Stimulated activated CD4-positive, alpha-beta T cell treated with anti-CD3 and anti-CD28 coated beads, Interleukin-4, amount 100 ng/mL, for 1 hour (primary cell): Measurements from ENCODE around the gene SCFD2.
"Not testable (repeated sequence)": the region's sequence is repeated elsewhere in the genome, so short reads cannot be mapped to it uniquely, and the experiment has no call there.

Experiments
- DNase-seq: peaks from one replicate; pipeline ENCODE4 v3.0.0-alpha.2; 2020

The SCFD2 gene

GRCh38 chr4:53007024-53007423 is 358.8 kb downstream of the SCFD2 start:
- DNase-seq = no peak

GRCh38 chr4:53005808-53006207 is 360.1 kb downstream of the SCFD2 start:
- no peak for DNase-seq

DNA sequence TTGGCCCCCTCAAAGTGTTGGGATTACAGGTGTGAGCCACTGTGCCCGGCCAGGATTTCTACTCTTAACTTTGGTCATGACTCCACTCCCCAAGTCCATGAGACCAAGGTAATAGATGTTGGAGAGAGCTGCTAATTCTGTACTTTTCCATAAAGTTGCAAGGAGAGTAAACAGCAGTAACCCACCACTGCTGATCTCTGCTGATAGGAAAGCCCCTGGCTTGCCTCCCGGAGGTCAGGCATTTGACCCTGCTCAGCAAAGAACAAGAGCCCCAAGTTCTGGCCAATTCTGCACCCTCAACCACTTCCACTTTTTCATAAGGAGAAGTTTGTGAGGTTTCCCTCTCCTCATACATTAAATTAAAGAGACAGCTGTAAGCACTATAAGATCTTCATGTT is 360.7 kb downstream of the SCFD2 start:
- no peak for DNase-seq

DNA sequence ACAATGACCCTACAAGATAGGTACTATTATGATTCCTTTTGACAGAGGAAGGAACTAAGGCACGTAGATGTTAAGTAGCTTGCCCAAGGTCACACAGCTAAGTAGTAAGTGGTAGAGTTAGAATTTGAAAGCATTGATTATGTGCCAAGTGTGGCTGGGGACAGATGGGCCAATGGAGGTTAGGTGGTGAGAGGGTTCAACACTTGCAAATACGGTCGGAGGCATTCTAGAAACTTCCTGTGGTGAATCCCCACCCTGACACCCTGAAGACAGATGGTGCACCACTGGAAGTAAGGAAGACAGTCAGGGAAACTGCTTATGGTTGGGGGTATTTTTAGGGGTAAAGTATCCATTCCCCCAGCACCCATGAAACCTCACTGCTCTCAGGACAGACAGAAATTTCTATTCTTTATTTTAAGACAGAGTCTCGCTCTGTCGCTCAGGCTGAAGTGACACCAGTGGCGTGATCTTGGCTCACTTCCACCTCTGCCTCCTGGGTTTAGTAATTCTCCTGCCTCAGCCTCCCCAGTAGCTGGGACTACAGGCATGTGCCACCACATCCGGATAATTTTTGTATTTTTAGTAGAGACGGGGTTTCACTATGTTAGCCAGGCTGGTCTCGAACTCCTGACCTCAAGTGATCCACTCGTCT is 361.2 kb downstream of the SCFD2 start:
- DNase-seq = no peak

DNA sequence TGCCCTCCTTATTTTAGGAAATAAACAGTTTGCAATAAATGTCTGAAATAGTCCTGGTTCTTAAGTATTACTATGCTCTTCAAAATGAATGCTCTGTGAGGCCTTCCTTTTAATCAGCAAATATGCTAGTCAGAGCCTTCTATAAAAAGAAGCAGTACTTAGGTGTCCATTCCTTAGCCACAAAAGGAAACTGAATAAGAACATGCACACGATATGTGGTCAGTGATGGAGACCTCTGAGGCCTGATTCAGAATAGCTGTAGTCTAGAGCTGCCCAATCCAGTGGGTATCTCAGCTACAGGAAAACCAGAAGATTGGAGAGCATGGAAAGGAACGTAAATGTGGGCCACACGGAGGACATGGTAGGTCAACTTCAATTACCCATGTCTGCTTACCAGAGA is 361.9 kb downstream of the SCFD2 start:
- DNase-seq = no peak

- no peak for DNase-seq
These were observed 365.3 kb downstream of the SCFD2 start for GRCh38 chr4:53000560-53000959.

DNA sequence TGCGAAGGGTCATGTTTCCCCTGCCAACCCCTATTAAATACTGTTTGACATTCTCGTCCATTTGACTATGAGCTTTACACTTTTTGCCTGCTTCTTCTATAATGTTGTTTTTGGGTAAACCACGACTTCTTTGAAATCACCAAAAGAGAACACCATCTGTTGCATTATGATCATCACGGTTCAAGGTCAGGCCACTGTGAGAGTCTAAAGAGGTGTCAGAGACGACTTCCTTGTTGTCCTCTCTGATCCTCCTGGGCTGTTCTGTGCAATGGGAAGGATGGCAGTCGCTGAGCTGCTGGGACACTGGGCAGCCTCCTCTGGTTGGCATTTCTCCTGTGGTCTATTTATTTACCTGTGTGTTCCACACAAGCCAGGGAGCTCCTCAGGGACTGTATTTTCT is 366.2 kb downstream of the SCFD2 start:
- no peak for DNase-seq

GRCh38 chr4:52998413-52998812 is 367.4 kb downstream of the SCFD2 start:
- no peak for DNase-seq

GRCh38 chr4:52997132-52997416 is 368.8 kb downstream of the SCFD2 start:
- DNase-seq = no peak

DNA sequence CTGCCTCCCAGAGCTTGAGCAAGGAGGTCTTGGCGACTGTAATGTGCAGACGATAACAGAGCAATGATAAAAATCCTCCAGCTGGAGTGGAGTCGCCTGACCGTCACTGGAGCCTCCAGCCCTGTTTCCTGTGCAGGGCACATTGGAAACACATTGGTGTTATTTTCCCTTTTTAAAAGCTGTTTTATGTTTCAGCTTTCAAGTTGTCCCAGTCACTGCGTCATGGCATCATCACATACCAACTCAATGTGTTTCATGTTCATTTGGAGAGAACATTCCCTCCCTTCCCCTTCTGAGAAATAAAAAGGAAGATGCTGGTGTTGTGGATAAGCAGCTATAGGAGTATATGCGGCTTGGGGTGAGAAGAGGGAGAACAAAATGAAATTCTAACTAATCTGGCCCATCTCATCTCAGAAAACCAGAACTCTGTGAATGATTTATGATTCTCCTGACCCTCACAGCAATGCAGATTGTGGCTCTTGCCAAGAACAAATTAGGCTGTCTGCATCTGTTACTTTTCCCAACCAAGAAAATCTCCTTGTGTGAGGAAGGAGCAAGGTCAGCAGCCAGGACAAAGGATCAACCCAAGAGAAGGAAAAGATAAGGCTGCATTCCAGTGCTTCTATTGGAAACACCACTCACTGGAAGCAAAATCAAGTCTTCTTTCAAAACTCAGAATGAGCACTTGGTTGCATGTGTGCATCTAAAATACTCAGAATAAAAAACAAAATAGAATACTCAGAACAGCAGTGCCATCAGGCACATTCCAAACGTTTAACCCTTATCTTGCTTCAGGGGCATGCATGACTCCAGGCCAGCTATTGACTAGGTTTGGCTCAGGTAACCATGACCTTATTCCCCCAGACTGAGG is 369.4 kb downstream of the SCFD2 start:
- no peak for DNase-seq

- no peak for DNase-seq
These were observed 370.4 kb downstream of the SCFD2 start for GRCh38 chr4:52995360-52996030.

DNA sequence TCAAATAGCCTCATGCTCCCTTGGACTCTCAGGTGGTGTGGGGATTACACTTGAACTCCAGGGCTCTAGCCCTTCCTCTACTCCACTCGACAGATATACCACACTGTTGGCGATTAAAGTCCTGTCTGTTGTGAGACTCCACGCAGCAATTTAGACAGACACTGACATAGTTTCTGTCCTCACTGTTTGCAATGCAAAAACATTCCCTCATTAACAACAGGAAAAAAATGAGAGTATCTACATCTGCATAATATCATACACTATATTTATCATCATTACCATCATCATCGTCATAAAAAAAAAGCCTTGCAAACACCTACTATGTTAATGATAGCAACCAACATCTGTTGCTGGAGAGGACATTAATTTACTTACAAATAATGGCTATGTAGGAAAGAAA is 371.3 kb downstream of the SCFD2 start:
- DNase-seq = no peak

- DNase-seq = no peak
These were observed 372.1 kb downstream of the SCFD2 start for GRCh38 chr4:52993771-52994170.

DNA sequence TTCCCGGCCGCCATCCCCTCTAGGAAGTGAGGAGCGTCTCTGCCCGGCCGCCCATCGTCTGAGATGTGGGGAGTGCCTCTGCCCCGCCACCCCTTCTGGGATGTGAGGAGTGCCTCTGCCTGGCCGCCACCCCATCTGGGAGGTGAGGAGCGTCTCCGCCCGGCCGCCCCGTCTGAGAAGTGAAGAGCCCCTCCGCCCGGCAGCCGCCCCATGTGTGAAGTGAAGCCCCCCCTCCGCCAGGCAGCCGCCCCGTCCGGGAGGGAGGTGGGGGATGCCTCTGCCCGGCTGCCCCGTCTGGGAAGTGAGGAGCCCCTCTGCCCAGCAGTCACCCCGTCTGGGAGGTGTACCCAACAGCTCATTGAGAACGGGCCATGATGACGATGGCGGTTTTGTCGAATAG is 373.3 kb downstream of the SCFD2 start:
- not testable (repeated sequence) for DNase-seq

- no peak for DNase-seq
These were observed 374.4 kb downstream of the SCFD2 start for GRCh38 chr4:52991472-52991871.

GRCh38 chr4:52990706-52991105 is 375.2 kb downstream of the SCFD2 start:
- no peak for DNase-seq

DNA sequence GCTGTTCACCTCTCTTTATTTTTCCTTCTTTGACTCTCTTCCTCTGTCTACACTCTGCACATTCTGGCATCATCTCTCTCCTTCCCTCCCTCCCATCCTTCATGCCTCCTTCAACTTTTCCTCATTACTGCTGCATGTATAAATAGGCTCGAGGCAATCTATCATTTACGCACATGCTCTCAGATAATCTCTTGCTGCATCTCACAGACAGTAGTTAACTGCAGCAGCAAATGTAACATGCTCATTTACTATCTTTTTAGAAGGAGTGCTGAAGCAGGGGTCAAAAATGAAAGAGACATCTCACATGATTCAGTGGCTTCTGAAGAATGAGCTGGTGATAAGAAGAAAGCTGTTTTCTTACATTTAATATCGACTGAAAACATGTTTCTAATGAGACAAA is 376.0 kb downstream of the SCFD2 start:
- no peak for DNase-seq

DNA sequence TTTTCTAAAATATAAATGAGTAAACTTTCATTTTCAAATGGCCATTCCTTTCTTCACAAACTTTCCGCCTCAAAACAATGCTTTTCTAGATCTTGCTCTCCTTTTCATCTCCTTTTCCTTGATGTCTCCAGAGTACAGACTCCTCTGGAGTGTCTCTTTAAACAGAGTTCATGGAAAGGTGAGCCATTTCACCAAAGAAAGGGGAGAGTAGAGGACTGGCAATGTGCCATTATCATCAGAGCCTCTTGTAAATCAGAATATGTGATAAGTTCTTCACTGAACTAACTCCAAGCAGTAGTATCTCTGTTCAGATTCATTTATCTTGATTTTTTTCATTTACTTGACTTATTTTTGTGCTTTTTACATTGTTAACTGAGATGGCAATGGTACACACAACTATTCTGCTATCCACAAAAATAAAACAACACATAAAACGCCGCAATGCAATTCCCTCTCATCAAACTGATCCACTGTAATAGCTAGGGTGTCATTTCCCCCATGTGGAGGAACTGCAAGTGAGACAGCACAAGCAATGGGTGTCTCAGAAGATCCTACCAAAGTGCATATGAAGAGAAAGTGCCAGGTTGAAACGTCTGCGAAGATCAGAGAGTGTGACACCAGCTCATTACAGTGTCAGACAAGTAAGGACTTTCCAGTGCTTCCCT is 378.3 kb downstream of the SCFD2 start:
- no peak for DNase-seq

DNA sequence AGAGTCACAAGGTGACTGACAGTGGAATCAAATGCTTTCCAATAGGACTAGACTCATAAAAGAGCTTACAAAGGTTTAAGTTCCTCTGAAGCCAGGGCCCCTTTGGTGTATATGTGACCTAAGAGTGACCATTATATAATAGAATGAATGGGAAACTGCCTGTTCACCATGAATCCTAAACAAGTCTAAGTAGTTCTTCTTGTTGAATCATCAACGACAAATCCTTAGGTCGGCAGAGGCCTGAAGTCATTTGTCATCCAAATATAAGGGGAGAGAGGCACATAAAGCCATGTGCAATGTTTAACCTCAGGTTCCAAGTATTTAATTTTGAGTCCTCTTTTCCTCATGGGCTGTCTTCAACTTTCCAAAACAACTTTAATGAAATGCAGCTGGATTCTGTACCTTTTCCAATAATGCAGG is 381.4 kb downstream of the SCFD2 start:
- DNase-seq = no peak

DNA sequence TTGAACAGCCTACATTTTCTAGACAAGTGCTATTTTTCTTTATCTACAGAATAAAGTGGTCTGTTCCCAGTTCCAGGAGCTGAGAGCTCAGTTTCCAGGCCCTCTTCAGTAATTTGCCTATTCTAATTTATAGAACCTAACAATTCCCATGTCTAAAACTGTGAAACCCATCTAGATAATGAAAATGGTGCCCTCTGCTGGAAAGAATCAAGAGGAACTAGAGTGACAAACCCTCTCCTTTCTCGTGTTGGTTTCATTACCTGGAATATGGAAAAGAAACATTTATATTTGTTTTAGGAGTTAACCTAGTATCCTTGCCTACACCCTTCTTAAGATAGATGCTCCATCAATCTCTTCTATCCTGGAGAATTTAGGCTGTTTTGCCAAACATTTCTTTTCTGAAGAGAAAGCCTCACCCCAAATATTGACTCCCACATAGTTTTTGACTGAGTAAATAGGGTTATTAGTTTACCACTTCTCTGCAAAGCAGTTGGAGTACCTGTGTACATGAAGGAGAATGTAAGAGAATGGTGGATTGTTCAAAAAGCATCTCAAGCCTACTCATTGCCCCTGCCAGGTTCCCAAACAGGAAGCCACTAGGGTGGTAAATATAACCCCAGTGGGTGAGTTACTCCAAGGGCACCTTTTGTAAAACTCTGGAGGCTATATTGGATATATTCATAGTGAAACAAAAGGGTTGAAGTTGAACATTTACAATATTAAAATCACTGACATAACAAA is 382.1 kb downstream of the SCFD2 start:
- DNase-seq = no peak

DNA sequence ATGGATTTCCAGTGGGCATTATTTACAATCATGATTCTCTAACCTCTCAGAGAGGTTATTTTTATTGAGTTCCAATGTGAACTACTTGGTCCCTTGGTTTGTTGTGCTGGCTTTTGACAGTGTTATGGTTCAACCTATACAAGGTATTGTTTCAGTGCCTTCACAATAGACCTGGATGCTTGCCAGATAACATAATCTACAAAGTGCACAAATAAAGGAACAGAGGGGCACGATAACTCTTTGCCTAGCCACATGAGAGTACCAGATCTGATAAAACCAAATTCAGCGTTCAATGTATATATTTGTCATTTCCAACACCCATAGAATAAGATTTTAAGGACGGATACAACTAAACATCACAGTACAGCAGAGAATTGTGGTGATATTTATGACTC is 382.9 kb downstream of the SCFD2 start:
- DNase-seq = no peak

DNA sequence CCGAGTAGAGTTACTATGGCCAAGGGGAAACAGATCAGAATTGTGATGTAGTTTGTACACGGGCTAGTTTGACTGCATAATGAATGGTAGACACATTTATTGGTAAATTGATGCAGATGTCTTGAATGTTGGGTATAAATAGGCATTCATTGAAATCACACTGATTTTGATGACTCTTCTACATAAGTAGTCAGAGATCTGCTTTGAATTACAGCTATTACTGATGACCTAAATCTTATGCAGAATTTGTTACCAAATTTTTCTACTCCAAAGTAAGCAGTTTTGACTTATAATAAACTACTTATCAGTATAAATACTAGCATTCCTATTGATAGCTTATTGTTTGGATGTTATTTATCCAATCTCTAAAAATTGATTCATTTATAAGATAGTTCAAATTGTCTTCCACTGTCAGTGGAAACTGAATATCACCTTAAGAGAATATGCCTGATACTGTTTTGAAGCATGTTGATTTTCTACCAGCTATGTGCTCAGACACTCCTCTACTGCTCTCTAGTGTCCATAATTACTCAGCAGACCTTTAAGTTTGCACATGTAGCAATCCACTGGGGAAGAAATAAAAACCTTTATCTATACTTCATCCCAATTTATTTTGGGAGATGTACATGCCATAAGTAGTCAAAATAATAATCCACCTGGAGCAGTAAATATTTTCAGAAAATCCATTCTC is 383.5 kb downstream of the SCFD2 start:
- DNase-seq = no peak
